C4-2B (cell line): ENCODE results near the gene MITF.

Experiments used
- ZFX ChIP-seq: fragments of 450-650 bp; IDR thresholded peaks from 2 replicates; pipeline ENCODE4 v1.6.1; 2017
- TF ChIP-seq, protein P1 (sequence below): fragments of 450-650 bp; conservative IDR thresholded peaks from 2 replicates; pipeline ENCODE4 v1.5.1; 2017; ENCODE audit warnings: mild to moderate bottlenecking

- TF ChIP-seq, protein P1, sequence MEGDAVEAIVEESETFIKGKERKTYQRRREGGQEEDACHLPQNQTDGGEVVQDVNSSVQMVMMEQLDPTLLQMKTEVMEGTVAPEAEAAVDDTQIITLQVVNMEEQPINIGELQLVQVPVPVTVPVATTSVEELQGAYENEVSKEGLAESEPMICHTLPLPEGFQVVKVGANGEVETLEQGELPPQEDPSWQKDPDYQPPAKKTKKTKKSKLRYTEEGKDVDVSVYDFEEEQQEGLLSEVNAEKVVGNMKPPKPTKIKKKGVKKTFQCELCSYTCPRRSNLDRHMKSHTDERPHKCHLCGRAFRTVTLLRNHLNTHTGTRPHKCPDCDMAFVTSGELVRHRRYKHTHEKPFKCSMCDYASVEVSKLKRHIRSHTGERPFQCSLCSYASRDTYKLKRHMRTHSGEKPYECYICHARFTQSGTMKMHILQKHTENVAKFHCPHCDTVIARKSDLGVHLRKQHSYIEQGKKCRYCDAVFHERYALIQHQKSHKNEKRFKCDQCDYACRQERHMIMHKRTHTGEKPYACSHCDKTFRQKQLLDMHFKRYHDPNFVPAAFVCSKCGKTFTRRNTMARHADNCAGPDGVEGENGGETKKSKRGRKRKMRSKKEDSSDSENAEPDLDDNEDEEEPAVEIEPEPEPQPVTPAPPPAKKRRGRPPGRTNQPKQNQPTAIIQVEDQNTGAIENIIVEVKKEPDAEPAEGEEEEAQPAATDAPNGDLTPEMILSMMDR, result no peak
- no peak for TF ChIP-seq ZFX
Observed at GRCh38 chr3:69725994-69726571, 13.2 kb upstream of the MITF start.
